NOMO-1 treated with DMSO at 0.1 percent for 48 hours (cell line): ENCODE results near the gene LCE2D.

Experiments
- DNase-seq: peaks from one replicate; lab custom pipeline; 2025; ENCODE audit not compliant: unreplicated experiment; lab: John Stamatoyannopoulos, UW

Gene LCE2D

GRCh38 chr1:152697701-152698600 is 34.8 kb downstream of the LCE2D start, which contains the start of gene LCE2A:
TSS of gene LCE2A (plus strand) at chr1:152698345. CDS start at chr1:152698902, 557 bp downstream.
- DNase-seq, result no peak

GRCh38 chr1:152699746-152700145 is 36.6 kb downstream of the LCE2D start:
- DNase-seq, result no peak

GRCh38 chr1:152707860-152708259 is 44.7 kb downstream of the LCE2D start, which contains the start of gene LCE4A:
TSS of gene LCE4A (plus strand) at chr1:152708160. CDS start at chr1:152709076, 916 bp downstream.
- no peak for DNase-seq
